Parathyroid adenoma (tissue), 2 donors: Measurements from ENCODE around the gene MBNL1.
A peak's percentile ranks its signal among the peaks of the same experiment; 100 is the strongest.

Source experiments
- H2AFZ ChIP-seq: fragments of 300-600 bp; sonication (generic); one replicate; pipeline ENCODE4 v1.7.0; 2017; ENCODE audit warnings: antibody characterized with exemption, mild to moderate bottlenecking
- H3K27ac ChIP-seq: fragments of 300-600 bp; sonication (generic); one replicate; pipeline ENCODE4 v1.7.0; 2017
- H3K27me3 ChIP-seq: fragments of 300-600 bp; sonication (generic); one replicate; pipeline ENCODE4 v1.7.0; 2017; ENCODE audit warnings: low read length; ENCODE audit not compliant: control insufficient read depth, insufficient read depth
- H3K36me3 ChIP-seq: fragments of 300-600 bp; sonication (generic); one replicate; pipeline ENCODE4 v1.7.0; 2017; ENCODE audit warnings: low read length; ENCODE audit not compliant: control insufficient read depth, insufficient read depth
- H3K4me1 ChIP-seq: fragments of 300-600 bp; sonication (generic); one replicate; pipeline ENCODE4 v1.7.0; 2017; ENCODE audit warnings: control low read depth
- H3K4me2 ChIP-seq: fragments of 300-600 bp; sonication (generic); one replicate; pipeline ENCODE4 v1.7.0; 2017; ENCODE audit warnings: low read length
- H3K4me3 ChIP-seq: fragments of 300-600 bp; sonication (generic); one replicate; pipeline ENCODE4 v1.7.0; 2017; ENCODE audit warnings: low read depth, low read length
- H3K79me2 ChIP-seq: fragments of 300-600 bp; sonication (generic); one replicate; pipeline ENCODE4 v1.7.0; 2017; ENCODE audit warnings: control low read depth
- H3K9ac ChIP-seq: fragments of 300-600 bp; sonication (generic); one replicate; pipeline ENCODE4 v1.7.0; 2017; ENCODE audit warnings: mild to moderate bottlenecking
- H3K9me3 ChIP-seq: fragments of 300-600 bp; sonication (generic); one replicate; pipeline ENCODE4 v1.7.0; 2017; ENCODE audit warnings: low read length; ENCODE audit not compliant: control insufficient read depth
- CTCF ChIP-seq: fragments of 300-600 bp; sonication (generic); IDR thresholded peaks from one replicate; pipeline ENCODE4 v1.7.0; 2017; ENCODE audit warnings: antibody characterized with exemption, mild to moderate bottlenecking
- donor health status: primary hyperparathyroidism.

Gene MBNL1

DNA sequence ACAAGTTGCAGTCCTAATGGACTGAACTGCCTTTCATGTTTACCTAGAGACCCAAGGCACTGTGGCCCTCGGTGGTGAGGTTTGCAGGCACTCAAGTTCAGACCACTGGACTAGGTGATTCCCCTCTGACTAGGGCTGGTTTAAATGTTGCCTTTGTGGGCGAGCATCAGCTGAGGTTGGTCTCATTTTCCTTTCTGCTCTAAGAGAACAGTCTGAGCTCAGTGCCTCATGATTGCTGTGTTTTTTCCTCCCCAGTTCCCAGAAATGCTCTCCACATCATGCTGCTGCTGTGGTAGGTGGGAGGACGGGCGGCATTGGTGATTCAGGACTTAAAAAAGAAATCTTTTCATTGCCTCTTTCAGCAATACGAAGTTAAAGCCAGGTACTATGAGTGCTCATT lies 237.2 kb downstream of the MBNL1 start:
- no peak overlapping the region for H2AFZ ChIP-seq
- no peaks in the 10 kb centered on the region for H3K79me2 ChIP-seq
- no peak overlapping the region for H3K4me2 ChIP-seq
- H3K4me1 ChIP-seq: no peaks in the 10 kb centered on the region
- H3K27ac ChIP-seq: no peak overlapping the region
- no peak overlapping the region for H3K4me3 ChIP-seq
- TF ChIP-seq CTCF: no peak
- no peaks in the 10 kb centered on the region for H3K27me3 ChIP-seq
- no peak overlapping the region for H3K9ac ChIP-seq
- H3K36me3 ChIP-seq: no peaks in the 10 kb centered on the region
- no peaks in the 10 kb centered on the region for H3K9me3 ChIP-seq

DNA sequence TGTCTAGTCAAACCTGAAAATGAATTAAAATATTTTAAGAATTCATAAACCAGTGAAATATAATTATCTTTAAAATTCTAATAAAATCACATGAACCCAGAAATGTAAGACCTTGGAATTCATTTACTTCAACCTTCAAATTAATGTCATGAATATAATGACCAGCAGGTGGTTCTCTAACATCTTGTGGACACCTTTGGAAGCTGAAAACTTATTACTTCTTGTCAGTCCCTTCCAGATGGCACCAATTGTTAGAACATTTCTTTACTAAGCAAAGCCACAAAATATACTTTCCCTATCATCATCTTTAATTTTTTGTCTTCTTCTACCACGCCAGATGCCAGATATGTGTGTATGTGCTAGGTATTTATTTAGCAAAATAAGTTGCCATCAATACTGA lies 240.0 kb downstream of the MBNL1 start:
- no peaks in the 10 kb centered on the region for H3K27me3 ChIP-seq
- no peak overlapping the region for H2AFZ ChIP-seq
- H3K4me1 ChIP-seq: no peaks in the 10 kb centered on the region
- TF ChIP-seq CTCF: peak; percentile 22
- no peaks in the 10 kb centered on the region for H3K79me2 ChIP-seq
- no peaks in the 10 kb centered on the region for H3K36me3 ChIP-seq
- no peak overlapping the region for H3K4me3 ChIP-seq
- H3K4me2 ChIP-seq: no peak overlapping the region
- no peak overlapping the region for H3K9ac ChIP-seq
- no peaks in the 10 kb centered on the region for H3K9me3 ChIP-seq
- no peak overlapping the region for H3K27ac ChIP-seq

- no peaks in the 10 kb centered on the region for H3K36me3 ChIP-seq
- no peaks in the 10 kb centered on the region for H3K4me1 ChIP-seq
- H3K79me2 ChIP-seq: no peaks in the 10 kb centered on the region
- no peak for TF ChIP-seq CTCF
- H3K9ac ChIP-seq: no peak overlapping the region
- H3K27ac ChIP-seq: no peak overlapping the region
- H3K9me3 ChIP-seq: no peaks in the 10 kb centered on the region
- no peaks in the 10 kb centered on the region for H3K27me3 ChIP-seq
- H3K4me2 ChIP-seq: no peak overlapping the region
- H3K4me3 ChIP-seq: no peak overlapping the region
- no peak overlapping the region for H2AFZ ChIP-seq
Measured at GRCh38 chr3:152511904-152512303, 243.2 kb downstream of the MBNL1 start.

- H2AFZ ChIP-seq: no peak overlapping the region
- no peak for TF ChIP-seq CTCF
- H3K27ac ChIP-seq: no peak overlapping the region
Measured at GRCh38 chr3:152513301-152513960, 244.7 kb downstream of the MBNL1 start.

More at GRCh38 chr3:152513301-152513960, 244.7 kb downstream of the MBNL1 start:
- no peak overlapping the region for H3K4me3 ChIP-seq
- no peaks in the 10 kb centered on the region for H3K79me2 ChIP-seq
- H3K9ac ChIP-seq: no peak overlapping the region
- no peaks in the 10 kb centered on the region for H3K4me1 ChIP-seq
- H3K4me2 ChIP-seq: no peak overlapping the region
- no peaks in the 10 kb centered on the region for H3K9me3 ChIP-seq
- no peaks in the 10 kb centered on the region for H3K27me3 ChIP-seq
- no peaks in the 10 kb centered on the region for H3K36me3 ChIP-seq
